HepG2 (cell line): Measurements from ENCODE around the gene COG5. TPM values are rescaled to one million over a fixed set of nuclear protein-coding genes. Genes with fewer than 3 reads are reported as not detected.
A peak's percentile ranks its signal among the peaks of the same experiment; 100 is the strongest.

Source experiments
- ATAC-seq: fragments of 200-7000 bp; cut with Tn5 transposase; 3 replicates; pipeline ENCODE4 v1.9.1; 2020; ENCODE audit warnings: mild to moderate bottlenecking, moderate library complexity
- BruUV-seq: library from RNA; stranded (reverse); fragments of 400-500 nt; replicated peaks from 2 replicates; lab custom pipeline; 2021; lab: Mats Ljungman, UMichigan
- CTCF ChIA-PET: fragments of 300-600 bp; formaldehyde crosslinking; extraction: SDS; loops from one replicate; lab custom pipeline; 2021; ENCODE audit warnings: low total read pairs, inconsistent platforms, low intra/inter-chr PET ratio; lab: Yijun Ruan, JAX
- POLR2A ChIA-PET: fragments of 350-600 bp; sonication (Branson Sonifier 250); formaldehyde crosslinking; loops from one replicate; lab custom pipeline; 2020; ENCODE audit warnings: antibody characterized with exemption, inconsistent platforms; lab: Yijun Ruan, JAX
- DNase-seq: peaks from one replicate; pipeline ENCODE4 v3.0.0-alpha.2; 2015; ENCODE audit warnings: low spot score
- FAIRE-seq: peaks from 3 replicates; lab custom pipeline; 2011; peaks lifted over from hg19 to GRCh38; lab: Jason Lieb, UNC
- H2AFZ ChIP-seq: one replicate; pipeline ENCODE4 v1.6.1; 2011; ENCODE audit warnings: low read length, inconsistent platforms
- H3K27ac ChIP-seq: fragments of 300-600 bp; 3 replicates; pipeline ENCODE4 v1.8.0; 2011; ENCODE audit warnings: mixed run types, mild to moderate bottlenecking, mixed read lengths, low read length, inconsistent platforms; ENCODE audit not compliant: insufficient read depth; ENCODE audit errors: extremely low read length
- H3K27me3 ChIP-seq, 2 experiments: fragments of 200-600 bp in 1 of 2; 2 replicates in 1 of 2; 3 replicates in 1 of 2; pipeline versions ENCODE4 v1.6.0 to v1.8.0; 2011; ENCODE audit warnings: low read length in 2 of 2, mild to moderate bottlenecking in 2 of 2, moderate library complexity in 2 of 2, inconsistent platforms in 1 of 2; ENCODE audit not compliant: insufficient read depth in 2 of 2, control insufficient read depth in 1 of 2
- H3K36me3 ChIP-seq, 2 experiments: fragments of 200-600 bp in 1 of 2; replicated peaks in 1 of 2; 2 replicates in 1 of 2; 3 replicates in 1 of 2; pipeline versions ENCODE4 v1.5.1 to v1.8.0; 2011; ENCODE audit warnings: low read length in 2 of 2, inconsistent platforms in 1 of 2; ENCODE audit not compliant: insufficient read depth in 2 of 2, control insufficient read depth in 1 of 2
- H3K4me1 ChIP-seq: 2 replicates; pipeline ENCODE4 v1.5.1; 2012; ENCODE audit warnings: low read length, inconsistent platforms; ENCODE audit not compliant: insufficient read depth
- H3K4me2 ChIP-seq: 2 replicates; pipeline ENCODE4 v1.6.0; 2011; ENCODE audit warnings: low read depth, low read length, inconsistent platforms
- H3K4me3 ChIP-seq, 3 experiments: fragments of 200-600 bp in 1 of 3; sonication (generic), shearing (Covaris generic) in 1 of 3; replicated peaks in 1 of 3; 2 replicates each; pipeline ENCODE4 v1.5.1; 2011 to 2016; ENCODE audit warnings: low read length in 3 of 3, inconsistent platforms in 2 of 3, low read depth in 2 of 3, mild to moderate bottlenecking in 2 of 3, control low read depth in 1 of 3, mixed read lengths in 1 of 3; ENCODE audit not compliant: insufficient read depth in 1 of 3
- H3K79me2 ChIP-seq: one replicate; pipeline ENCODE4 v1.6.1; 2011; ENCODE audit warnings: low read length, inconsistent platforms; ENCODE audit not compliant: insufficient read depth
- H3K9ac ChIP-seq: 2 replicates; pipeline ENCODE4 v1.6.0; 2011; ENCODE audit warnings: mild to moderate bottlenecking, low read depth, low read length, inconsistent platforms; ENCODE audit not compliant: insufficient read depth
- H3K9me3 ChIP-seq: 2 replicates; pipeline ENCODE4 v1.5.1; 2012; ENCODE audit warnings: mild to moderate bottlenecking, low read length
- H4K20me1 ChIP-seq: 2 replicates; pipeline ENCODE4 v1.6.0; 2011; ENCODE audit warnings: inconsistent platforms, mild to moderate bottlenecking, low read length, moderate library complexity; ENCODE audit not compliant: insufficient read depth
- ATF5 ChIP-seq: sonication (generic); formaldehyde crosslinking; IDR thresholded peaks from 2 replicates; pipeline ENCODE4 v1.4.0; 2020; ENCODE audit warnings: mild to moderate bottlenecking, low read depth, missing genetic modification reagents
- DPF2 ChIP-seq: sonication (generic); formaldehyde crosslinking; IDR thresholded peaks from 2 replicates; pipeline ENCODE4 v1.4.0; 2020; ENCODE audit warnings: mild to moderate bottlenecking, low read depth, missing genetic modification reagents, borderline replicate concordance
- E2F5 ChIP-seq: sonication (generic); formaldehyde crosslinking; conservative IDR thresholded peaks from 2 replicates; pipeline ENCODE4 v1.4.0; 2020; ENCODE audit warnings: missing genetic modification reagents
- KDM5B ChIP-seq: sonication (generic); formaldehyde crosslinking; IDR thresholded peaks from 2 replicates; pipeline ENCODE4 v1.4.0; 2020; ENCODE audit warnings: missing genetic modification reagents, mild to moderate bottlenecking, borderline replicate concordance
- KDM6A ChIP-seq: IDR thresholded peaks from 2 replicates; pipeline ENCODE4 v1.6.1; 2016; ENCODE audit warnings: low read depth
- SMAD1 ChIP-seq: sonication (generic); formaldehyde crosslinking; IDR thresholded peaks from 2 replicates; pipeline ENCODE4 v1.4.0; 2020; ENCODE audit warnings: missing genetic modification reagents, low read depth, mild to moderate bottlenecking, borderline replicate concordance
- THAP7 ChIP-seq: sonication (generic); formaldehyde crosslinking; IDR thresholded peaks from 2 replicates; pipeline ENCODE4 v1.8.1; 2023; ENCODE audit warnings: mild to moderate bottlenecking, missing genetic modification reagents
- U2AF1 ChIP-seq: fragments of 200-400 bp; formaldehyde crosslinking; optimal IDR thresholded peaks from 2 replicates; pipeline ENCODE3; 2017; ENCODE audit warnings: mild to moderate bottlenecking, low read depth, low read length
- ZBTB26 ChIP-seq: IDR thresholded peaks from 2 replicates; pipeline ENCODE4 v1.6.1; 2016; ENCODE audit warnings: missing compliant biosample characterization, missing genetic modification reagents, borderline replicate concordance
- ZNF264 ChIP-seq: sonication (generic); formaldehyde crosslinking; IDR thresholded peaks from 2 replicates; pipeline ENCODE4 v1.4.0; 2020; ENCODE audit warnings: missing genetic modification reagents
- ZNF329 ChIP-seq: sonication (generic); formaldehyde crosslinking; IDR thresholded peaks from 2 replicates; pipeline ENCODE4 v1.9.0; 2021; ENCODE audit warnings: low read depth, mild to moderate bottlenecking, missing genetic modification reagents
- ZNF333 ChIP-seq: sonication (generic); formaldehyde crosslinking; IDR thresholded peaks from 2 replicates; pipeline ENCODE4 v1.4.0; 2020; ENCODE audit warnings: mild to moderate bottlenecking, missing genetic modification reagents, borderline replicate concordance
- ZNF44 ChIP-seq: sonication (generic); formaldehyde crosslinking; IDR thresholded peaks from 2 replicates; pipeline ENCODE4 v1.5.1; 2020; ENCODE audit warnings: mild to moderate bottlenecking, missing genetic modification reagents
- ZNF580 ChIP-seq: IDR thresholded peaks from 2 replicates; pipeline ENCODE4 v1.6.1; 2016; ENCODE audit warnings: low read depth, borderline replicate concordance
- ZNF614 ChIP-seq: IDR thresholded peaks from 2 replicates; pipeline ENCODE4 v1.6.1; 2018; ENCODE audit warnings: missing biosample characterization, missing genetic modification reagents, inconsistent platforms, borderline replicate concordance
- ZNF644 ChIP-seq: IDR thresholded peaks from 2 replicates; pipeline ENCODE4 v1.6.1; 2016; ENCODE audit warnings: low read depth
- ZNF720 ChIP-seq: sonication (generic); formaldehyde crosslinking; IDR thresholded peaks from 2 replicates; pipeline ENCODE4 v1.4.0; 2020; ENCODE audit warnings: missing genetic modification reagents
- ZNF761 ChIP-seq: sonication (generic); formaldehyde crosslinking; conservative IDR thresholded peaks from 2 replicates; pipeline ENCODE4 v1.4.0; 2020; ENCODE audit warnings: mild to moderate bottlenecking, missing genetic modification reagents
- ZNF878 ChIP-seq: sonication (generic); formaldehyde crosslinking; IDR thresholded peaks from 2 replicates; pipeline ENCODE4 v1.8.1; 2023; ENCODE audit warnings: mild to moderate bottlenecking, missing genetic modification reagents, moderate library complexity
- ZSCAN20 ChIP-seq: sonication (generic); formaldehyde crosslinking; IDR thresholded peaks from 2 replicates; pipeline ENCODE4 v1.4.0; 2020; ENCODE audit warnings: missing genetic modification reagents, mild to moderate bottlenecking, borderline replicate concordance
- ZSCAN22 ChIP-seq: sonication (generic); formaldehyde crosslinking; IDR thresholded peaks from 2 replicates; pipeline ENCODE4 v1.4.0; 2020; ENCODE audit warnings: mild to moderate bottlenecking, missing genetic modification reagents
- WGBS: methylation state at CpG from one replicate; pipeline ENCODE4 v1.1.6; 2017; ENCODE audit warnings: low lambda C conversion rate; 5-methylcytosine and 5-hydroxymethylcytosine counted together
- in situ Hi-C: cut with HindIII; loops from 2 replicates; pipeline ENCODE4 v1.10.0; 2017; ENCODE audit warnings: low pct_unique_long_range_greater_than_20kb; ENCODE audit not compliant: extremely low pct_ligation_motif_present
- intact Hi-C: fragments of 100-400 bp; cut with micrococcal nuclease; formaldehyde crosslinking; loops from one replicate; pipeline ENCODE4 v1.10.0; 2022; ENCODE audit not compliant: unreplicated experiment
- polyA plus RNA-seq, 8 experiments: library from polyadenylated mRNA; depleted of rRNA in 3 of 8; stranded (reverse) in 7 of 8; unstranded in 1 of 8; fragments of >200 nt; fragmentation: Illumina TruSeq in 4 of 8; extraction: Trizol in 4 of 8; gene quantifications; 2 replicates each; pipeline versions ENCODE4 v1.2.1 to v1.2.3, GENCODE V29; 2011 to 2016; ENCODE audit warnings: low read depth in 4 of 8, missing spikeins in 1 of 8, mixed read lengths in 1 of 8; ENCODE audit not compliant: insufficient read depth in 1 of 8
- total RNA-seq, 5 experiments: library from RNA; depleted of rRNA; stranded (reverse); fragments of >200 nt; fragmentation: Illumina TruSeq; extraction: Trizol; gene quantifications; 2 replicates each; pipeline ENCODE4 v1.2.3, GENCODE V29; 2016; ENCODE audit warnings: low read depth in 1 of 5

COG5 gene
- total and polyA plus RNA-seq, 2 of the 13 experiments (the other 11 are each of a cell fraction or from before 2014, with no cell fraction given), result 20.4 to 31.3 TPM

- 0 out of 2 replicates have a peak, but pooled peaks have one; percentile 36 for TF ChIP-seq ZNF264 (CRISPR knock-in tag)
Observed at GRCh38 chr7:107579554-107579884, 15.8 kb upstream of the COG5 start (continued).

- Histone ChIP-seq H3K4me3 (no peak overlapping the region), H3K4me1 (no peaks in the 10 kb centered on the region), H3K79me2 (no peaks in the 10 kb centered on the region), H3K4me2 (no peak overlapping the region), H3K9ac (no peak overlapping the region), H3K36me3 (peaks cover 2 to 29% of the 10 kb centered on the region in 2 experiments; a peak in 2 of 5 replicates), H2AFZ (no peak overlapping the region), H3K9me3 (no peaks in the 10 kb centered on the region), H4K20me1 (no peaks in the 10 kb centered on the region), H3K27ac (no peak overlapping the region), H3K27me3 (no peaks in the 10 kb centered on the region)
- POLR2A ChIA-PET, result no interaction called here
- CTCF ChIA-PET, result no interaction called here
- no peak for ATAC-seq
- no peak for DNase-seq
- in situ Hi-C loops, result no loop called here
- WGBS, result 86% methylated on average over 4 of the region's 4 CpGs
- no peak for FAIRE-seq
- BruUV-seq, result no TSS peak
- TF ChIP-seq ZNF614 (no peak), ZSCAN22 (no peak), ZSCAN20 (CRISPR knock-in tag) (no peak), SMAD1 (no peak), DPF2 (no peak), ZBTB26 (no peak), ZNF333 (no peak), THAP7 (CRISPR knock-in tag) (no peak), ZNF44 (CRISPR knock-in tag) (no peak), E2F5 (no peak), ZNF329 (CRISPR knock-in tag) (no peak), KDM5B (CRISPR knock-in tag) (no peak), KDM6A (CRISPR knock-in tag) (no peak), ZNF878 (CRISPR knock-in tag) (no peak), ZNF761 (CRISPR knock-in tag) (no peak), U2AF1 (no peak), ZNF720 (CRISPR knock-in tag) (no peak), ATF5 (CRISPR knock-in tag) (no peak), ZNF580 (CRISPR knock-in tag) (no peak), ZNF644 (CRISPR knock-in tag) (no peak)
- intact Hi-C loops, result no loop called here
Observed at GRCh38 chr7:107573537-107573936, 9.8 kb upstream of the COG5 start.
